ENCODE results near the gene PPP4R3A.
"Not testable (repeated sequence)": the region's sequence is repeated elsewhere in the genome, so short reads cannot be mapped to it uniquely, and the experiment has no call there.

Gene PPP4R3A

GRCh38 chr14:91503000-91503504, 7.1 kb downstream of the PPP4R3A start:
- WGBS (ENCODE audit: insufficient coverage, insufficient read length) = no CpG with 5 or more reads among the region's 4 CpGs
- H3K4me1 ChIP-seq (ENCODE audit: control insufficient read depth, insufficient read depth, low read length) = no peaks in the 10 kb centered on the region
- H3K36me3 ChIP-seq (ENCODE audit: control insufficient read depth, insufficient read depth, low read length) = peaks cover 6% of the 10 kb centered on the region; the same call in 1 of the 2 replicates

GRCh38 chr14:91501951-91502930, 7.9 kb downstream of the PPP4R3A start:
- Histone ChIP-seq H3K9me3 (ENCODE audit: control insufficient read depth, insufficient read depth, low read length) (no peaks in the 10 kb centered on the region), H3K36me3 (ENCODE audit: control insufficient read depth, insufficient read depth, low read length) (peaks cover 6% of the 10 kb centered on the region; the same call in 1 of the 2 replicates), H3K27ac (ENCODE audit: low read length) (no peak overlapping the region), H3K27me3 (ENCODE audit: control insufficient read depth, insufficient read depth, low read length) (no peaks in the 10 kb centered on the region), H3K4me1 (ENCODE audit: control insufficient read depth, insufficient read depth, low read length) (no peaks in the 10 kb centered on the region), H3K4me3 (ENCODE audit: low read length) (no peak overlapping the region)
- no CpG with 5 or more reads among the region's 11 CpGs for WGBS (ENCODE audit: insufficient coverage, insufficient read length)
- no peak for DNase-seq (ENCODE audit: low read depth, low spot score)

More at GRCh38 chr14:91503000-91503504, 7.1 kb downstream of the PPP4R3A start:
- Histone ChIP-seq H3K9me3 (ENCODE audit: control insufficient read depth, insufficient read depth, low read length) (no peaks in the 10 kb centered on the region), H3K27me3 (ENCODE audit: control insufficient read depth, insufficient read depth, low read length) (no peaks in the 10 kb centered on the region), H3K27ac (ENCODE audit: low read length) (no peak overlapping the region), H3K4me3 (ENCODE audit: low read length) (no peak overlapping the region)
- no peak for DNase-seq (ENCODE audit: low read depth, low spot score)

- no peak overlapping the region for H3K27ac ChIP-seq (ENCODE audit: low read length)
- no peak overlapping the region for H3K4me3 ChIP-seq (ENCODE audit: low read length)
- WGBS (ENCODE audit: insufficient coverage, insufficient read length) = no CpG with 5 or more reads among the region's 3 CpGs
- no peaks in the 10 kb centered on the region for H3K27me3 ChIP-seq (ENCODE audit: control insufficient read depth, insufficient read depth, low read length)
- peaks cover 3% of the 10 kb centered on the region; the same call in 1 of the 2 replicates for H3K36me3 ChIP-seq (ENCODE audit: control insufficient read depth, insufficient read depth, low read length)
- H3K9me3 ChIP-seq (ENCODE audit: control insufficient read depth, insufficient read depth, low read length) = no peaks in the 10 kb centered on the region
- no peak for DNase-seq (ENCODE audit: low read depth, low spot score)
- H3K4me1 ChIP-seq (ENCODE audit: control insufficient read depth, insufficient read depth, low read length) = no peaks in the 10 kb centered on the region
Measured at GRCh38 chr14:91501348-91501747, 8.8 kb downstream of the PPP4R3A start.

GRCh38 chr14:91496790-91497189, 13.3 kb downstream of the PPP4R3A start:
- Histone ChIP-seq H3K9me3 (ENCODE audit: control insufficient read depth, insufficient read depth, low read length) (no peaks in the 10 kb centered on the region), H3K36me3 (ENCODE audit: control insufficient read depth, insufficient read depth, low read length) (no peaks in the 10 kb centered on the region; the same call in 1 of the 2 replicates), H3K4me3 (ENCODE audit: low read length) (no peak overlapping the region), H3K4me1 (ENCODE audit: control insufficient read depth, insufficient read depth, low read length) (no peaks in the 10 kb centered on the region), H3K27ac (ENCODE audit: low read length) (no peak overlapping the region), H3K27me3 (ENCODE audit: control insufficient read depth, insufficient read depth, low read length) (no peaks in the 10 kb centered on the region)
- no CpG with 5 or more reads among the region's 1 CpG for WGBS (ENCODE audit: insufficient coverage, insufficient read length)
- no peak for DNase-seq (ENCODE audit: low read depth, low spot score)

GRCh38 chr14:91494392-91495065, 15.6 kb downstream of the PPP4R3A start:
- not testable (repeated sequence) for H3K27me3 ChIP-seq (ENCODE audit: control insufficient read depth, insufficient read depth, low read length); H3K36me3 ChIP-seq (ENCODE audit: control insufficient read depth, insufficient read depth, low read length); H3K4me1 ChIP-seq (ENCODE audit: control insufficient read depth, insufficient read depth, low read length); H3K9me3 ChIP-seq (ENCODE audit: control insufficient read depth, insufficient read depth, low read length); H3K27ac ChIP-seq (ENCODE audit: low read length); DNase-seq (ENCODE audit: low read depth, low spot score); H3K4me3 ChIP-seq (ENCODE audit: low read length)
- no CpG with 5 or more reads among the region's 8 CpGs for WGBS (ENCODE audit: insufficient coverage, insufficient read length)

GRCh38 chr14:91493169-91493568, 16.9 kb downstream of the PPP4R3A start:
- Histone ChIP-seq H3K36me3 (ENCODE audit: control insufficient read depth, insufficient read depth, low read length) (peaks cover 2% of the 10 kb centered on the region; the same call in 1 of the 2 replicates), H3K27ac (ENCODE audit: low read length) (no peak overlapping the region), H3K4me3 (ENCODE audit: low read length) (no peak overlapping the region), H3K9me3 (ENCODE audit: control insufficient read depth, insufficient read depth, low read length) (no peaks in the 10 kb centered on the region), H3K27me3 (ENCODE audit: control insufficient read depth, insufficient read depth, low read length) (no peaks in the 10 kb centered on the region), H3K4me1 (ENCODE audit: control insufficient read depth, insufficient read depth, low read length) (no peaks in the 10 kb centered on the region)
- no peak for DNase-seq (ENCODE audit: low read depth, low spot score)
- no CpG with 5 or more reads among the region's 3 CpGs for WGBS (ENCODE audit: insufficient coverage, insufficient read length)

GRCh38 chr14:91484744-91485143, 25.4 kb downstream of the PPP4R3A start:
- H3K36me3 ChIP-seq (ENCODE audit: control insufficient read depth, insufficient read depth, low read length) = no peaks in the 10 kb centered on the region; the same call in 1 of the 2 replicates
- DNase-seq (ENCODE audit: low read depth, low spot score) = no peak
- no peak overlapping the region for H3K27ac ChIP-seq (ENCODE audit: low read length)
- no peaks in the 10 kb centered on the region for H3K9me3 ChIP-seq (ENCODE audit: control insufficient read depth, insufficient read depth, low read length)
- H3K27me3 ChIP-seq (ENCODE audit: control insufficient read depth, insufficient read depth, low read length) = no peaks in the 10 kb centered on the region
- H3K4me1 ChIP-seq (ENCODE audit: control insufficient read depth, insufficient read depth, low read length) = no peaks in the 10 kb centered on the region
- H3K4me3 ChIP-seq (ENCODE audit: low read length) = no peak overlapping the region
- no CpG with 5 or more reads among the region's 2 CpGs for WGBS (ENCODE audit: insufficient coverage, insufficient read length)

- DNase-seq (ENCODE audit: low read depth, low spot score) = no peak
- H3K27ac ChIP-seq (ENCODE audit: low read length) = no peak overlapping the region
- H3K4me1 ChIP-seq (ENCODE audit: control insufficient read depth, insufficient read depth, low read length) = no peaks in the 10 kb centered on the region
- no CpG with 5 or more reads among the region's 3 CpGs for WGBS (ENCODE audit: insufficient coverage, insufficient read length)
- no peaks in the 10 kb centered on the region; the same call in 1 of the 2 replicates for H3K36me3 ChIP-seq (ENCODE audit: control insufficient read depth, insufficient read depth, low read length)
- no peaks in the 10 kb centered on the region for H3K9me3 ChIP-seq (ENCODE audit: control insufficient read depth, insufficient read depth, low read length)
- H3K27me3 ChIP-seq (ENCODE audit: control insufficient read depth, insufficient read depth, low read length) = no peaks in the 10 kb centered on the region
- H3K4me3 ChIP-seq (ENCODE audit: low read length) = no peak overlapping the region
Measured at GRCh38 chr14:91484186-91484585, 25.9 kb downstream of the PPP4R3A start.

- Histone ChIP-seq H3K4me3 (ENCODE audit: low read length) (no peak overlapping the region), H3K9me3 (ENCODE audit: control insufficient read depth, insufficient read depth, low read length) (no peaks in the 10 kb centered on the region), H3K36me3 (ENCODE audit: control insufficient read depth, insufficient read depth, low read length) (peaks cover 5% of the 10 kb centered on the region; the same call in 1 of the 2 replicates), H3K27me3 (ENCODE audit: control insufficient read depth, insufficient read depth, low read length) (no peaks in the 10 kb centered on the region), H3K4me1 (ENCODE audit: control insufficient read depth, insufficient read depth, low read length) (no peaks in the 10 kb centered on the region), H3K27ac (ENCODE audit: low read length) (no peak overlapping the region)
- DNase-seq (ENCODE audit: low read depth, low spot score) = no peak
- no CpG with 5 or more reads among the region's 2 CpGs for WGBS (ENCODE audit: insufficient coverage, insufficient read length)
Measured at GRCh38 chr14:91482263-91483013, 27.7 kb downstream of the PPP4R3A start.

GRCh38 chr14:91477388-91477787, 32.7 kb downstream of the PPP4R3A start:
- DNase-seq (ENCODE audit: low read depth, low spot score) = no peak
- H3K4me3 ChIP-seq (ENCODE audit: low read length) = no peak overlapping the region
- H3K4me1 ChIP-seq (ENCODE audit: control insufficient read depth, insufficient read depth, low read length) = no peaks in the 10 kb centered on the region
- no peaks in the 10 kb centered on the region for H3K9me3 ChIP-seq (ENCODE audit: control insufficient read depth, insufficient read depth, low read length)
- H3K36me3 ChIP-seq (ENCODE audit: control insufficient read depth, insufficient read depth, low read length) = peaks cover 13% of the 10 kb centered on the region; the same call in 1 of the 2 replicates
- WGBS (ENCODE audit: insufficient coverage, insufficient read length) = no CpG with 5 or more reads among the region's 3 CpGs
- H3K27ac ChIP-seq (ENCODE audit: low read length) = no peak overlapping the region
- H3K27me3 ChIP-seq (ENCODE audit: control insufficient read depth, insufficient read depth, low read length) = no peaks in the 10 kb centered on the region

Measured in iPS DF 6.9 (cell line).